NCI-H146 (cell line): ENCODE measurements around the gene ANKRD11.
"Not testable (repeated sequence)": the region's sequence is repeated elsewhere in the genome, so short reads cannot be mapped to it uniquely, and the experiment has no call there.

Experiments used
- DNase-seq: peaks from one replicate; lab custom pipeline; 2025; lab: John Stamatoyannopoulos, UW

Gene ANKRD11

DNA sequence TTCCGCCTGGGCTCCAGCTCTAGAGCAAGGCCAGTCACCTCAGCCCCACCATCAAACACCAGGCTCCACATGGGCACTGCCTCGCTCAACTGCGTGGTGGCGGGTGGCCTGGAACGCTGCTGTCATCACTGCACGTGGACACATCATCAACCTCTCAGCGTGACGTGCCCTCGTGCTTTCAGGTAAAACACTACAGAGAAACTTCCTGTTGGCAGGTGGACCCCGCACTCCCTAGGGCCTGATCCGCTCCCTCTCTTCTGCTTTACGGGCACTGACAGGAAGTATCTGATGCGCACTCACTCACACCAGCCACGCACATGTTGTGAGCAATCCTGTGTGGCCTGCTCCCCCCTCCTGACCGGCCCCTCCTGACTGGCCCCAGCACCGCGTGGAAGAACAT lies 87.4 kb downstream of the ANKRD11 start:
- no peak for DNase-seq

GRCh38 chr16:89401641-89402445 lies 88.5 kb downstream of the ANKRD11 start:
- no peak for DNase-seq

DNA sequence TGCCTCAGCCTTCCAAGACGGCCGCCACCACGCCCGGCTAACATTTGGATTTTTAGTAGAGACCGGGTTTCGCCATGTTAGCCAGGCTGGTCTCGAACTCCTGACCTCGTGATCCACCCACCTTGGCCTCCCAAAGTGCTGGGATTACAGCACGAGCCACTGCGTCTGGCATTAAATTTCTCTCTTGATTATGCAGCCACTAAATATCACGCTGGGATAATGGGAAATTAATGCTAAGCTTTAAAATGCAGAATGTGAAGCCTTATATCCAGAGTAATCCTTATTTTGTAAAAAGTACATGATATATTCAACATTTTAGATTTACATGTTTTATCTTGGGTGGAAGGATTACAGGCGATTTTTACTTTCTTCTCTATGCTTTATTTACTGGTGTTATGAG lies 89.2 kb downstream of the ANKRD11 start:
- DNase-seq: no peak

DNA sequence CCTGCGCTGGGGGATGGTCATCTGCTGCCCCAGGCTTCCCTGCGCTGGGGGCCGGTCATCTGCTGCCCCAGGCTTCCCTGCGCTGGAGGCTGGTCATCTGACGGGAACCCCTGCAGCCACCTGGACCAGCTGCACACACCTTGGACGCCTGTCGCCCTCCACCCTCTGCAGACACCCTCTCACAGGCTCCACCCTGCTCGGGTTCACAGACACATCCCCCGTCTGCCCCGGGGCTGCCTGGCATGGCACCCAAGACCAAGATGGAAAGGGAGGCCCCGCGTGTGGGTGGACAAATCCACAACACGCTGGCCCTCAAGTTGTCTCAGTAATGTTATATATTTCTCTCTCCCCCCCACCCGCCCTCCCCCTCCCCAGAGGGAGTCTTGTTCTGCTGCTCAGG lies 89.6 kb downstream of the ANKRD11 start:
- DNase-seq: no peak

DNA sequence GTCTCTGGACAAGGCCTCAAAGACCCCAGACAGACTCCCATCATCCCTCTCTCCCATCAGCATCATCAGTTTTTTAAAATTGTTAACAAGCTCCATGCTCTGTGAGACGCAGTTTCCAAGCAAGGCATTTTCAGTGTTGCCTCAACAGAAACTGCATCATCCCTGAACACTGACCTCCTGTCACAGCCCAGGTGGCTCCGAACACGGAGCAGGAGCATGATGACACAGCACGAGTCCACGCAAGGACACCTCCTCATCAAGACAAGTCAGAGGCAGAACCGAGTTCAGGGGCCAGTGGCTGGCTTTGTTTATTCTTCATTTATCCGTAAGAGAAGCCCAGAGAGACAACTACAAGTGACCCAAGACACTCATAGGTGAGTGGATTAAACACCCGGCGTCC lies 91.4 kb downstream of the ANKRD11 start:
- DNase-seq: no peak

- DNase-seq: no peak
Observed at GRCh38 chr16:89397331-89397861, 93.0 kb downstream of the ANKRD11 start.

- no peak for DNase-seq
Observed at GRCh38 chr16:89396156-89396555, 94.2 kb downstream of the ANKRD11 start.

GRCh38 chr16:89395150-89396142 lies 94.9 kb downstream of the ANKRD11 start:
- DNase-seq: no peak

DNA sequence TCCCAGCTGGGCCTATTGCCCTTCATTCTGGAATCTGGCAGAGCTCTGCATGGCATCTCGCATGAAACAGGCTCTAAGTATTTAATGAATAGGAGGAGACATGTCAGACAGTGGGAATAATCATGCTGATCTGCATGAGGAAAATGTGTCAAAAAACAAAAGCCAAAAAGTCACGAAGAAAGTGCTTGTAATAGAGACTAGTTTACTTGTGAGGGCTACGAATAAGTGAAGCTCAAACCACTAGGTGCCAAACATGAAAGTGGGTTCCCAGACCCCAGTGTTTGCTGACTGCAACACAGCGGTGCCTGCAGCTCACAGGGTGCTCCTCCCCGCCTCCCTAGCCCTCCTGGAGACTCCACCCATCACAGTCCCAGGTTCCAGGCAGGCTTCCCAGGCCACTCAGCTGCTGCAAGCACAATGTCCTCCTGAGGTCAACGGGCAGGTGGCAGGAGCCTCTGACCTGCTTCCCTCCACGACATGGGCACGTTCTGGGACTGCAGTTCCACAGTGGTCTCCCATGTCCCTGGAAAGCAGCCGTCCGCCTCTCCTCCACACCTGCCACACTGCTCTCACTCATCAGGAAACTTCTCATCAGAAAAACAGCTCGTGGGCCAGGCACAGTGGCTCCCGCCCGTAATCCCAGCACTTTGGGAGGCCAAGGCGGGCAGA lies 96.5 kb downstream of the ANKRD11 start:
- no peak for DNase-seq

GRCh38 chr16:89392881-89393737 lies 97.3 kb downstream of the ANKRD11 start:
- DNase-seq: no peak

DNA sequence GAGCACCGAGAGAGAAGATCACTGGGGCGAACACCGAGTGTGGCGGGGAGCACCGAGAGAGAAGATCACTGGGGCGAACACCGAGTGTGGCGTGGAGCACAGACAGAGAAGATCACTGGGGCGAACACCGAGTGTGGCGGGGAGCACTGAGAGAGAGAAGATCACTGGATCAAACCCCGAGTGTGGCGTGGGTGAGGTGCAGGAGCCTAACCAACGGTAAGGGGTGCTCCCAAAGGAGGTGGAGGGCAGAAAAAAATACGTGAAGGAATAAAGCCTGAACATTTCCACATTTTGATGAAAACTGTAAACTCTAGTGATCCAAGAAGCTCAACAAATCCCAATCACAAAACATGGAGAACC lies 100.2 kb downstream of the ANKRD11 start:
- DNase-seq: not testable (repeated sequence)

- DNase-seq: not testable (repeated sequence)
Observed at GRCh38 chr16:89389504-89390223, 100.7 kb downstream of the ANKRD11 start.

- no peak for DNase-seq
Observed at GRCh38 chr16:89388536-89388935, 101.8 kb downstream of the ANKRD11 start.

DNA sequence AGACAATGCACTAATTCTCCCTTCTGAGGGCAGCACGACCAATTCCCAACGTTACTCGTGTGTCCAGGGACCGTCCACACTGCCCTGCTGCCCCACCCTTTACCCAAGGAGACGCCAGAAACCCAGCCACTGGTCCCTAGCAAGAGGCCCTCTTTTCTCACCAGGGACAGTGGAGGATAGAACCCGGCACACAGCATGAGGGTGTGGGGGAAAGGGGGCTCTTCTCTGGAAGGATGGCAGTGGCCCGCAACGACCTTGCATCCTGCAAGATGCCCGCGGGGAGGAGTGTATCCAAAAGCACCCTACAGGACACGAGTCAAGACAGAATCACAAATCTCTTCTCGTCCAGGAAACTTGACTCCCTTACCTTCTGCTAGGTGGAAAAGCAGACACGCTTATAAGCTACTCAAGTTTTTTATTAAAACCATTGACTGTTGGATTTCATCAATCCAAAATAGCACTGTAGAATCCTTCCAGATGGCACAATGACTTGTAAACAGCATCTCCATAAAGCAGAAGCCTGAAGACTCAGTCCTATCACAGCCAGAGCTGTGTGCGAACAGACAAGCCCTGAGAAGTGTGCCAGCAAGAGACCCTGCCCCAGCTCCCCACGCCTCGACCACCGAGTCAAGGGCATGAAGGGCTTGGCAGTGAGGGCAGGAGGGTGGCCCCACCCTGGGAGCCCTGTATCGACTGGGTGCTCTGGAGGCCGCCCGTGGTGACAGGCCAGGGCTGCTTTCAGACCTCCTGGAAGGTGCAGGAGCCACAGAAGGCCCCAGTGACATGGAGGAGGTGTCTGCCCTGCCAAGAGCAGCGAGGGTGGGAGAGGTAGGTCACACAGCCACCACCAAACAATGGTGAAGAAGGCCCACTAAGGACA lies 103.8 kb downstream of the ANKRD11 start:
- no peak for DNase-seq

DNA sequence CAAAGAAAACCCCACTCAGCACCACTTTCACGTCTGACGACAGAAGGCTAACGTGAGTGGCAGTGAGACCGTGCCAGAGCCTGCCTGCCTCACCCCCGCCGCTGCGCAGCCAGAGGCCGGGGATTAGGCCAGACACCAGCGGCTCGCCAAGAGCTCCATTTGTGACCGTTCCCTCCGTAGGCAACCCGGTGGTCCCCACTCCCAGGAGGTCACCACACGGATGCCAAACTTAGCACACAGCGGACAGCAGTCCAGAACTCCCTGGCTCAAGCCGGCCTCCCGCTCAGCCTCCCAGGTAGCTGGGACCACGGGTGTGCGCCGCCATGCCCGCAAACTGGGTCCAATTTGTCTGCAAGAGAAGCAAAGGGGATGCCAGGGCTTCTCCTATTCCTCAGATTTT lies 104.6 kb downstream of the ANKRD11 start:
- DNase-seq: no peak

GRCh38 chr16:89384282-89384681 lies 106.1 kb downstream of the ANKRD11 start:
- DNase-seq: no peak

DNA sequence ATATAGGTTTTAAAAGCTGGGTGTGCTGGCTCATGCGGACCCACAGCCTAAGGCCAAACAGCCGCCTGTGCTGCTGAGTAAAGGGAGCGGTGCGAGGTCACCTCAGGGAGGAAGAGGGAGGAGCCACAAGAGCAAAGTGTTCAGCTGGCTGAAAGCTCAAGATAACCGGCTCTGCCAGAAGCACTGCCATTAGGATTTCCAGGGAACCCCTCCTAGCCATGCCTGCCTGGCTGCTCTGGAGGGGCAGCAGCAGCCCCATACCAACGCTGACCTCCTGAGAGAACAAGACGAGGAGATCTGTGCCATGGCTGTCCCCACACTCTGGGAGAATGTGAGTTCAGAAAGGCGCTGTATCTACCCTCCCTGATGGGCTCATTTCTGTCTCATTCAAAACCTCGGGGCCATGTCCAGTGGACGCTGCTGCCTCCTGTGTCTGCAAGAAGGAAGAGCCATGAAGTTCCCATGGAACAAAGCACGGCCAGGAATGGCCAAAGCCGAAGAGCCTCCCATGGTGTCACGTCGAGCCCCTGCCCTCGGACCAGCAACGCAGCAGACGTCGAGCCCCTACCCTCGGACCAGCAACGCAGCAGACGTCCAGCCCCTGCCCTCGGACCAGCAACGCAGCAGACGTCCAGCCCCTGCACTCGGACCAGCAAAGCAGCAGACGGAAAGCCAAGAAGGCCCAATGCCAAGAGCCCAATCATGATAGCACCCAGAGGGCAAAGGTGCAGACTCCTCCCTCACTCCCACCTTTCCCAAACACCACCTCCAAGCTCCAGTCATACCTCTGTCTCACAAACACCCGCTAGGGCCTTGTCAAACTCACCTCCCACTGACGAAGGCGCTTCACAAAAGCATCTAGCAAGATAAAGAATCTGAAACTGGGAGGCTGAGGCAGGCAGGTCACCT lies 107.0 kb downstream of the ANKRD11 start:
- no peak for DNase-seq

- not testable (repeated sequence) for DNase-seq
Observed at GRCh38 chr16:89382555-89382954, 107.8 kb downstream of the ANKRD11 start.
